Measurements from ENCODE around the gene ZNF536.

DNA sequence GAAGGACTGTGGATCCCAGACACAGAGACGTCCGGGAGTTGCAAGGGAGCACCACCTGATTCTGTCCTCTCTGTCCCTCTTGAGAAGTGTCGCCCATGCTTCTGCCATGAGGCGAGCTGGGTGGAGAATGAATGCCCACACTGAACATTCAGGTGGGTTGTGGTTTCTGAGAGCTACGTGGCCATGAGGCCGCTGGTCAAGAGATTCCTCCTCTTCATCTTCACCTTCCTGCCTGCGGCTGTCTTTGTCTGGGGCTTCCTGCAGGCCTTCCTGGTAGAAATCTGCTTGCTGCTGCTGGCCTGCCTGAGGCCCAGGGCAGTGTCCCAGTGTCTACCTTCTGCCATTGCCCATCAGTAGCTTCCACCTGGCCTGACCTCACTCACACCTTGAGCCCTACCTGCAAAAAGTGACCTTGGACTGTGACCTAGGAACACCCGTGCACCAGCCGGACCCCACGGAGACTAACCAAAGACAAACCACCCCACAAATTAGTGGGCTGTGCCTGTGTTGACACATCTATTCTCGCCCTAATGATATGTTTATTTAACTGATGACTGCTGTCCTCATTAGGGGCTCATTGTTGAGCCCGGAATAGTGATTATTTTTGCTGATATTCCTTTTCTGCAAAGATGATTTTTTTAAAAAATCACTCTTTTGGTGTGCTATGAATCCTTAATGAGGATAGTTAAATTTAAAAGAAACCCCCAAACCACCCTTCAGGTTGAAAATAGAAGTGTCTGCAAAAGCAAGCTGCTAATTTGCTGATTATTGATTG is 38.7 kb upstream of the ZNF536 start:
- TF ChIP-seq EZH2 (IDR thresholded peaks at IDR 0.05; ENCODE audit: low read length, missing control alignments) (no peak), CTCF (conservative IDR thresholded peaks at IDR 0.05 in 1 of 2, IDR thresholded peaks at IDR 0.05 in 1 of 2; ENCODE audit: low read depth in 1 of 2, low read length in 2 of 2) (no peak)
